CD4-positive, alpha-beta memory T cell (primary cell): Measurements from ENCODE around the gene KCNQ1OT1. TPM values are rescaled to one million over a fixed set of nuclear protein-coding genes. Genes with fewer than 3 reads are reported as not detected.
A peak's percentile ranks its signal among the peaks of the same experiment; 100 is the strongest.

Source experiments
- CTCF ChIA-PET: fragments of 350-600 bp; sonication (Branson Sonifier 250); formaldehyde crosslinking; loops from one replicate; lab custom pipeline; 2021; ENCODE audit warnings: inconsistent platforms; ENCODE audit not compliant: partially characterized antibody; lab: Charles Lee
- POLR2A ChIA-PET: fragments of 350-600 bp; sonication (Branson Sonifier 250); formaldehyde crosslinking; loops from one replicate; lab custom pipeline; 2021; ENCODE audit not compliant: partially characterized antibody; lab: Charles Lee
- DNase-seq, 5 donors: peaks; one replicate each; pipeline versions ENCODE4 v3.0.0 to v3.0.0-alpha.2; 2020 to 2022; ENCODE audit warnings: mixed read lengths in 1 of 5
- H3K27ac ChIP-seq: one replicate; pipeline ENCODE4 v1.7.0; 2013; ENCODE audit warnings: low read depth, low read length
- H3K27me3 ChIP-seq: 2 replicates; pipeline ENCODE4 v1.7.0; 2013; ENCODE audit warnings: mild to moderate bottlenecking, low read length, moderate library complexity; ENCODE audit not compliant: insufficient read depth
- H3K36me3 ChIP-seq: 2 replicates; pipeline ENCODE4 v1.7.0; 2013; ENCODE audit warnings: mild to moderate bottlenecking, low read length, moderate library complexity; ENCODE audit not compliant: insufficient read depth
- H3K4me1 ChIP-seq: 2 replicates; pipeline ENCODE4 v1.7.0; 2013; ENCODE audit warnings: mild to moderate bottlenecking, low read length, moderate library complexity; ENCODE audit not compliant: insufficient read depth
- H3K4me3 ChIP-seq, 2 donors: one replicate each; pipeline ENCODE4 v1.7.0; 2013; ENCODE audit warnings: low read length in 2 of 2, mild to moderate bottlenecking in 1 of 2
- H3K9me3 ChIP-seq, 2 donors: one replicate each; pipeline ENCODE4 v1.7.0; 2013; ENCODE audit warnings: low read length in 2 of 2, control low read depth in 1 of 2; ENCODE audit not compliant: control insufficient read depth in 1 of 2
- H3K27ac Mint-ChIP-seq, 7 donors: one replicate each; pipeline ENCODE4 v1.8.0; 2020 to 2021; ENCODE audit warnings: mixed read lengths in 7 of 7, mild to moderate bottlenecking in 6 of 7, inconsistent platforms in 3 of 7, moderate library complexity in 3 of 7
- H3K27me3 Mint-ChIP-seq, 2 donors: one replicate each; pipeline ENCODE4 v1.8.0; 2020 to 2021; ENCODE audit warnings: mixed read lengths in 2 of 2
- H3K36me3 Mint-ChIP-seq, 2 donors: one replicate each; pipeline ENCODE4 v1.8.0; 2020 to 2021; ENCODE audit warnings: mixed read lengths in 2 of 2, inconsistent platforms in 1 of 2, mild to moderate bottlenecking in 1 of 2
- H3K4me1 Mint-ChIP-seq, 4 donors: one replicate each; pipeline ENCODE4 v1.8.0; 2020 to 2021; ENCODE audit warnings: mixed read lengths in 4 of 4, mild to moderate bottlenecking in 1 of 4
- H3K4me3 Mint-ChIP-seq, 8 donors: one replicate each; pipeline ENCODE4 v1.8.0; 2020 to 2021; ENCODE audit warnings: mixed read lengths in 8 of 8, mild to moderate bottlenecking in 7 of 8, moderate library complexity in 6 of 8, inconsistent platforms in 3 of 8
- H3K9me3 Mint-ChIP-seq, 8 donors: one replicate each; pipeline ENCODE4 v1.8.0; 2020 to 2021; ENCODE audit warnings: mixed read lengths in 8 of 8, mild to moderate bottlenecking in 5 of 8, inconsistent platforms in 3 of 8, moderate library complexity in 1 of 8
- intact Hi-C: fragments of 100-400 bp; cut with micrococcal nuclease; formaldehyde crosslinking; loops from one replicate; pipeline ENCODE4 v1.15.1; 2023
- polyA plus RNA-seq, 2 donors: library from polyadenylated mRNA; unstranded; fragments of 300-500 nt; fragmentation: Illumina TruSeq; gene quantifications; one replicate each; pipeline ENCODE4 v1.2.3, GENCODE V29; 2021
- total RNA-seq, 2 experiments: library from RNA; stranded (reverse); gene quantifications; one replicate each; pipeline ENCODE4 v1.2.3, GENCODE V29; 2021

The KCNQ1OT1 gene
- total and polyA plus RNA-seq, 4 experiments from 2014 or later = 0.03 to 0.38 (median 0.23) TPM

DNA sequence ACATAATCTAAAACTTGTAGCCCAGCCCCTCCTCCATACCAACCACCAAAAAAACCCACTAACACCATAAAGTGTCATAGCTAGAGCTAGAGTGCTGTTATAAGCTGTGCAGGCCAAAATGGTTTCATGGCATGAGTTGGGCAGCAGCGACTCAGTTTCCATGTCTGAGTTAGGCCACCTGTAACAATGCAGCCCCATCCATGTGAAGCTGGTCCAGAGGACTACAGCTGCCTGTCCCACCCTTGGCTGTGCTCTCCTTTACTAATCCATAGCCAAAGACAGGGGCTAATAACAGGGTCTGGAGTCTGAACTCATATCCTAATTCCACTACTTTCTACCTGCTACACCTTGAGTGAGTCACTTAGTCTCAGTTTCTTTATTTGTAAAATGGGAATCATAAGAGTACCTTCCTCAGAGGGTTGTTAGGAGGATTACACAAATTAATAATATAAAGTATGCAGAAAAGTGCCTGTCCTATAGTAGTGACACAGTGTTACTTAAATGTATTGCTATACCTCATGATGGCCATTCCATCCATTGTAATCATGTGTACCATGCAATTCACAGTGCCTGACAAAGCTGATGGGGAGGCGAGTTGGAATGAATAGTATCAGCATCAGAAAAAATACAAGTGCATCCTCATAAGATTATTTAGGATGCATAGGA is 20.6 kb downstream of the KCNQ1OT1 start:
- ChIA-PET POLR2A (no interaction called here), CTCF (no interaction called here)
- H3K4me3 Mint-ChIP-seq = no peak overlapping the region
- DNase-seq = no peak
- no peaks in the 10 kb centered on the region for H3K27me3 Mint-ChIP-seq
- H3K36me3 Mint-ChIP-seq = no peaks in the 10 kb centered on the region
- no peak overlapping the region for H3K4me3 ChIP-seq
- no peak overlapping the region for H3K27ac Mint-ChIP-seq
- H3K27ac ChIP-seq = no peak overlapping the region
- intact Hi-C loops = no loop called here
- H3K9me3 ChIP-seq = no peaks in the 10 kb centered on the region
- H3K4me1 ChIP-seq = no peaks in the 10 kb centered on the region
- H3K27me3 ChIP-seq = no peaks in the 10 kb centered on the region
- no peaks in the 10 kb centered on the region for H3K9me3 Mint-ChIP-seq
- H3K36me3 ChIP-seq = no peaks in the 10 kb centered on the region
- peaks cover 0 to 2% (median under 1%) of the 10 kb centered on the region in 4 donors for H3K4me1 Mint-ChIP-seq

DNA sequence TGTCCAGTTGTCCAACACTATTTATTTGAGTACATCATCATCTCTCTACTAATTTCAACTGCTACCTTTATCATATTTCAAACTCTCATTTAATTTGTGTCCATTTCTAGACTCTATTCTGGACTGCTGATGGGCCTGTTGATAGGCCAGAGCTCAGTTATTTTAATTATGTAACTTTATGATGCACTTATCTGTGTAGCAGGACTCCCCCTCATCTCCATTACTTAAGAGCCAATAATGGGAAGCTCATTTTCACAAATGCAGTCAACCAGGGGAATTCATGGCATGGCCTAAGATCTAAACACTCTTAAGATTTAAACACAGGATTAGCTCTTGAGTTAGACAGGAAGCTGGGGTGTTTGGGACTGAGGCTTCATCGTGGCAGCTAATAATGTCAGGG is 21.4 kb downstream of the KCNQ1OT1 start:
- H3K36me3 ChIP-seq = no peaks in the 10 kb centered on the region
- Mint-ChIP-seq H3K4me1 (peaks cover 0 to 2% (median under 1%) of the 10 kb centered on the region in 4 donors), H3K27me3 (no peaks in the 10 kb centered on the region), H3K9me3 (no peaks in the 10 kb centered on the region), H3K27ac (no peak overlapping the region), H3K36me3 (peaks cover 0 to 2% of the 10 kb centered on the region in 2 donors), H3K4me3 (no peak overlapping the region)
- no peaks in the 10 kb centered on the region for H3K4me1 ChIP-seq
- POLR2A ChIA-PET = no interaction called here
- H3K4me3 ChIP-seq = no peak overlapping the region
- no peaks in the 10 kb centered on the region for H3K9me3 ChIP-seq
- no peak for DNase-seq
- no peak overlapping the region for H3K27ac ChIP-seq
- CTCF ChIA-PET = no interaction called here
- intact Hi-C loops = no loop called here
- H3K27me3 ChIP-seq = no peaks in the 10 kb centered on the region

DNA sequence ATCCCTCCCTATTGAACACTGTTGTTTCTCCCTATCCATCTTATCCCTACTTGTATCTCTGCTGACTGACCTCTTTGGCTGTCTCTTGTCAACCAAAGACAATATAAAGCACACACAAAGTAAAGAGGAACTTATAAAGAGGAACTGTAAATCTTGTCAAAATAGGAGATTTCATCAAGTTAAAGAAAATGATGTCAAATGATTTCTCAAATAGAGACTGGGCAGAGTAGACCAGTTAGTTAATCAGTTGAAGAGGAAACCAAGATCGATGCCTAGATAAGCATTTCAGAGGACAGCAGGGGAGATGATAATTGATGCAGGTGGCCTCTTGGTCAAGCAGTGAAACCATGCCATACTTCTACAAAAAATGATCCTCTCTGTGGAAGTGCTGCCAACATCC is 22.7 kb downstream of the KCNQ1OT1 start:
- H3K9me3 ChIP-seq = no peaks in the 10 kb centered on the region
- Mint-ChIP-seq H3K27me3 (no peaks in the 10 kb centered on the region), H3K4me1 (peaks cover 0 to 2% (median under 1%) of the 10 kb centered on the region in 4 donors), H3K9me3 (no peaks in the 10 kb centered on the region), H3K36me3 (peaks cover 0 to 2% of the 10 kb centered on the region in 2 donors), H3K27ac (no peak overlapping the region), H3K4me3 (no peak overlapping the region)
- DNase-seq = no peak
- no peaks in the 10 kb centered on the region for H3K27me3 ChIP-seq
- CTCF ChIA-PET = no interaction called here
- POLR2A ChIA-PET = no interaction called here
- no peaks in the 10 kb centered on the region for H3K36me3 ChIP-seq
- H3K27ac ChIP-seq = no peak overlapping the region
- H3K4me1 ChIP-seq = no peaks in the 10 kb centered on the region
- H3K4me3 ChIP-seq = no peak overlapping the region
- intact Hi-C loops = no loop called here

DNA sequence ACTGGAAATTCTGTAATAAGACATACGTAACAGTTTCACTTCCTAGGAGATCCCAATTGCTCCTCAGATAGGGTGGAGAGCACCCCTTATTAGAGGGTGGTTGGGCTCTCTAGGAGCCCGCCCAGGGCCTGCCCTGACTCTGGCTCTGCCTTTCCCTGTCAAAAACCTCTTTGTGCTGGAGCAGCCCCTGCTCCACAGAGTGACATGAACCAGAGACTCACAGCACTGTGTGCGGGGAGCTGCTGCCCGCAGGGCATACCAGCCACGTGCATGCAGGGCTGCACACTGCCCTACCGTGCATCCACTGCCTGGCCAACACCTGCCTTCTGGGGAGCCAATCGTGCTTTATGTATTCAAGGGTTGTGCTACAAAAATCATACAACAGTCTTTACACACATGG is 24.3 kb downstream of the KCNQ1OT1 start:
- ChIA-PET CTCF (no interaction called here), POLR2A (no interaction called here)
- Histone ChIP-seq H3K9me3 (no peaks in the 10 kb centered on the region), H3K27ac (no peak overlapping the region), H3K27me3 (no peaks in the 10 kb centered on the region), H3K36me3 (no peaks in the 10 kb centered on the region), H3K4me1 (no peaks in the 10 kb centered on the region), H3K4me3 (no peak overlapping the region)
- H3K9me3 Mint-ChIP-seq = no peaks in the 10 kb centered on the region
- no peaks in the 10 kb centered on the region for H3K27me3 Mint-ChIP-seq
- peaks cover 0 to 2% of the 10 kb centered on the region in 2 donors for H3K36me3 Mint-ChIP-seq
- H3K4me3 Mint-ChIP-seq = no peak overlapping the region
- no peak for DNase-seq
- peaks cover 0 to 2% (median 0%) of the 10 kb centered on the region in 4 donors for H3K4me1 Mint-ChIP-seq
- intact Hi-C loops = no loop called here
- no peak overlapping the region for H3K27ac Mint-ChIP-seq

DNA sequence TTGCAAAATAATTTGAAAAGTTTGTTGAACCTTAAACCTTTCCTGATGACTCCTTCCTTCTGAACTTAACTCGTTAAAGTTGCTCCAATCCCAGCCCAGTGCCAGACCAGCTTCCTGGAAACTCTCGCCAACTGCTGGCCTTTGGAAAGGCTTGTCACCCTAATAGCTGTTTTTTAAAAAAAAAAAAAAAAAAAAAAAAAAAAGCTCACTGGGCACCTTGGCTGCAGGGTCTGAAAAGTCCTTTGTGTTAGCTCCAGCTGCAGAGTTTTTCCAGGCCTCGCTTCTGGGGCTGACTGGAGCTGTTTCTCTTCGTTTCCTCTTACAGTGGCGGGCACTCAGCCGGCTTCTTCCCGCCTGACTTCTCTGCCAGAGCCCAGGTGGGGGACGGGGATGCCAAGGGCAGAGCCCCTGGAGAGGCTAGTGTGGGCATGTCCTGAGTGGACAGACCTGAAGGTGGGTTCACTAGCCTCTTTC is 25.1 kb downstream of the KCNQ1OT1 start:
- H3K4me1 ChIP-seq = no peaks in the 10 kb centered on the region
- no peak overlapping the region for H3K4me3 ChIP-seq
- no peak for DNase-seq
- no peaks in the 10 kb centered on the region for H3K9me3 Mint-ChIP-seq
- ChIA-PET POLR2A (no interaction called here), CTCF (no interaction called here)
- no peaks in the 10 kb centered on the region for H3K27me3 Mint-ChIP-seq
- intact Hi-C loops = no loop called here
- H3K27ac Mint-ChIP-seq = no peak overlapping the region
- no peaks in the 10 kb centered on the region for H3K27me3 ChIP-seq
- no peaks in the 10 kb centered on the region for H3K9me3 ChIP-seq
- H3K36me3 Mint-ChIP-seq = peaks cover 2 to 3% of the 10 kb centered on the region in 2 donors
- H3K36me3 ChIP-seq = no peaks in the 10 kb centered on the region
- no peak overlapping the region for H3K27ac ChIP-seq
- peaks cover 0 to 2% (median 0%) of the 10 kb centered on the region in 4 donors for H3K4me1 Mint-ChIP-seq
- no peak overlapping the region for H3K4me3 Mint-ChIP-seq

DNA sequence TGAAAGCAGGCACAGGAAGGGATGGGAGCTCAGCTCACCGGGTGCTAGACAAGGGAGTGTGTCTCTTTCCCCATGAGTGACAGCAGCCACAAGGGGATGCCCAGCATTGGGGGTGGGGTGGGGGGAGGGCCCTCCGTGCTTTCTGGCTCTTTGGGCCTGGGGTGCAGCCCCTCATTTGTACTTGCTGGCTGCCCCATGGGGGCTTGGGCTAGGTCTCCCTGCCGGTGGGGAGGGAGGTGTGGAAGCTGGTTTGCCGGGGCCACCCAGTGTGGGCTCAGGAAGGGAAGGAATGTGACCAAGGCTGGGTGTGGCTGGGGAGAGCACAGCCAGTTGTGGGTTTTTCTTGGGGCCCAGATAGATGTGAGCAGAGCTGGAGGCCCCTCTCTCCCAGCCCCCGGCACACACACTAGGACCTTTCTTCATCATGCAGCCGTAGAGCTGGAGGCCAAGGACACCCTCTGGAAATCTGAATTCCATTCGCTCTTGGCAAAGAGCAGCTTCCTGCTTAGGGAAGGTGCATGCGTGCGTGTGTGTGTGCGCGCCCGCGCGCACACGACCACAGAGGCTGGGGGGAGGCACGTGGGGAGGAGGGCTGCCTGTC is 25.8 kb downstream of the KCNQ1OT1 start:
- Histone ChIP-seq H3K4me3 (no peak overlapping the region), H3K4me1 (no peaks in the 10 kb centered on the region), H3K36me3 (no peaks in the 10 kb centered on the region), H3K9me3 (no peaks in the 10 kb centered on the region), H3K27ac (no peak overlapping the region), H3K27me3 (no peaks in the 10 kb centered on the region)
- Mint-ChIP-seq H3K9me3 (no peaks in the 10 kb centered on the region), H3K4me3 (no peak overlapping the region), H3K27ac (no peak overlapping the region), H3K27me3 (no peaks in the 10 kb centered on the region), H3K4me1 (peaks cover 0 to 2% (median 0%) of the 10 kb centered on the region in 4 donors), H3K36me3 (peaks cover 3 to 4% of the 10 kb centered on the region in 2 donors)
- intact Hi-C loops = no loop called here
- ChIA-PET CTCF (no interaction called here), POLR2A (no interaction called here)
- DNase-seq = no peak

DNA sequence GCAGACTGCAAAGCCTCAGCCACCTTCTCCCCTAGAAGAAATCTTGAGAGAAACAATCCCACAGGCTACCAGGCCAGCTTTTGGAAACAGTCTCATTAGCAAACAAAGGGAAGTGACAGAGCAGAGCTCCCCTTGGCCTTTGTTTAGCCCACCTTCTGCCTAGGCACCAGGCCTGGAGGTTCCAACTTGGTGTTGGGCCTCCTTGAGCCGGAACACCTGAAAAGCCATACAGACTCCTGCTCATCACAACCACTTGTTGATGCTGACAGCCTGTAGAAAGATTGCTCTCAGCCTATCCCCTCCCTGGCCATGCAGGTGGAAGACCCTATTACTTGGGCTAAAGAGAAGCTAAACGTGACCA is 26.6 kb downstream of the KCNQ1OT1 start:
- peaks cover 0 to under 1% (median 0%) of the 10 kb centered on the region in 4 donors for H3K4me1 Mint-ChIP-seq
- Histone ChIP-seq H3K27me3 (no peaks in the 10 kb centered on the region), H3K9me3 (no peaks in the 10 kb centered on the region), H3K4me1 (no peaks in the 10 kb centered on the region), H3K27ac (no peak overlapping the region), H3K4me3 (no peak overlapping the region), H3K36me3 (no peaks in the 10 kb centered on the region)
- peak overlapping the region in 2 of 7 donors; percentile 13 to 47 for H3K27ac Mint-ChIP-seq
- POLR2A ChIA-PET = no interaction called here
- no peak overlapping the region for H3K4me3 Mint-ChIP-seq
- H3K27me3 Mint-ChIP-seq = no peaks in the 10 kb centered on the region
- no peaks in the 10 kb centered on the region for H3K9me3 Mint-ChIP-seq
- CTCF ChIA-PET = no interaction called here
- no peak for DNase-seq
- peaks cover 3 to 4% of the 10 kb centered on the region in 2 donors for H3K36me3 Mint-ChIP-seq
- intact Hi-C loops = no loop called here
